ENCODE results near the gene GCNT1.
"Not testable (repeated sequence)": the region's sequence is repeated elsewhere in the genome, so short reads cannot be mapped to it uniquely, and the experiment has no call there.

GCNT1 gene
- 4.9 to 49.6 (median 19.9) reads per million in 18 experiments for total RNA-seq

GRCh38 chr9:76458903-76459693, at the start of gene GCNT1:
TSS of gene GCNT1 (plus strand) at chr9:76459182. CDS start at chr9:76502382, 43,200 bp downstream.
- DNase-seq: peak; percentile 87 to 93

DNA sequence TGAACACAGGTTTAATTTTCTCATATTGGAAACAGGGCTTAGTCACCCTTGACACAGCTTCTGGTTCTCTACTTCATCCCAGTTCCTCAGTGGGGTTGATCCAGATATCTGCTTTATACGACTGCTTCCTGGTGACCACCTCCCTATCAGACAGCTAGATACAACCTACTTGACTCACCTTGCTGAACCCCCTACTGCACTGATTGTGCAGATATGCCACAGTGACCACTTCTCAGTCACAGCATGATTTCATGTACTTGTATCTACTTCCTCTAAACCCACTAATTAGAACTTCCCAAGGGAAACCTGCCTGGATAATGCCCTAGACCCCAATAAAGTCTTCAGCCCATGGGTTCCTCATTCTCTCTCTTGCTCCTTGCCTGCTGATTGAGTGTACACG, 46.3 kb upstream of the GCNT1 start:
- DNase-seq: peak; percentile 9 to 12

DNA sequence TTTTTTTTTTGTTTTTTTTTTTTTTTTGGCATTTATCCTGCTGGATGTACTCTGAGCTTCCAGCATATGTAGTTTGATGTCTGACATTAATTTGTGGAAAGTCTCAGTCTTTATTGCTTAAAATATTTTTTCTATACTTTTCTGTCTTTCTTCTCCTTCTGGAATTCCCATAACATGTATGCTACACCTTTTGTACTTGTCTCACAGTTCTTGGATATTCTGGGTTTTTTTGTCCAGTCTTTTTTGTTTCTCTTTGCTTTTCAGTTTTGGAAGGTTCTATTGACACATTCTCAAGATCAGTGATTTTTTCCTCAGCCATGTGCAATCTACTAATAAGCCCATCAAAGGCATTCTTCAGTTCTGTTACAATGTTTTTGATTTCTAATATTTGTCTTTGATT, 45.3 kb upstream of the GCNT1 start:
- DNase-seq: no peak

DNA sequence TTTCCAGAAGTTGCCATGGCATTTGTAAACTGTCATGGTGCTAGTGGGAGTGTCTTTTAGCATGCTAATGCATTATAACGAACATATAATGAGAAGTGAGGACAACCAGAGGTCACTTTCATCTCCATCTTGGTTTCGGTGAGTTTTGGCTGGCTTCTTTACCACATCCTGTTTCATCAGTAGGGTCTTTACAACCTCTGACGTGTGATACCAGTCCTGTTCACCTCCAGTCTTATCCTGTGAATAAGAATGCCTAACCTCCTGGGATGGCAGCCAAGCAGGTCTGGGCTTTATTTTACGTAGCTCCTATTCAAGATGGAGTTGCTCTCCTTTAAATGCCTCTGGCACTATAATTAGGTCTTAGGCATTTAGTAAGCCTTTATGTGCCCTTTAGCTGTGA, 44.3 kb upstream of the GCNT1 start:
- DNase-seq: no peak

- no peak for DNase-seq
These were observed 43.8 kb upstream of the GCNT1 start for GRCh38 chr9:76415154-76415553.

DNA sequence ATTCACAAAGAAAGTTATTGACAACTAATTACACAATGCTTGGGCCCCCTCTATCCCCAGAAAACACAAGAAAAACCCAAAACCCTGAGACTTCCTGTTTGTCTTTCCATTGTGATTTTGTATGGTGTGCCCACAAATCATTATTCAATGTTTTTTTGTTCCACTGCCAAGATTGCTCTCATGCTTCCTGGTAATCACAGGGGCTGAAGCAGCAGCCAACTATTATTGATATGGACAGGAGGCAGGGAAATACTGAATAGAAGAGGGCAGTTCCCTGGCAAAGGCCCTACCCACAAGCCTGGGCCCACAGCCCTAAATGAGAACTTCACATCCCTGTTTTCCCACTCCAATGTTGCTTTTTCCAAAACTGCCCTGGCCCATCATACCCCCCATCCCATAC, 43.3 kb upstream of the GCNT1 start:
- no peak for DNase-seq

- no peak for DNase-seq
These were observed 41.6 kb upstream of the GCNT1 start for GRCh38 chr9:76417394-76417793.

GRCh38 chr9:76419782-76420380, 39.1 kb upstream of the GCNT1 start:
- peak; percentile 30 to 47 for DNase-seq

GRCh38 chr9:76423216-76424177, 35.5 kb upstream of the GCNT1 start:
- DNase-seq: no peak

- DNase-seq: no peak
These were observed 34.5 kb upstream of the GCNT1 start for GRCh38 chr9:76424491-76424890.

DNA sequence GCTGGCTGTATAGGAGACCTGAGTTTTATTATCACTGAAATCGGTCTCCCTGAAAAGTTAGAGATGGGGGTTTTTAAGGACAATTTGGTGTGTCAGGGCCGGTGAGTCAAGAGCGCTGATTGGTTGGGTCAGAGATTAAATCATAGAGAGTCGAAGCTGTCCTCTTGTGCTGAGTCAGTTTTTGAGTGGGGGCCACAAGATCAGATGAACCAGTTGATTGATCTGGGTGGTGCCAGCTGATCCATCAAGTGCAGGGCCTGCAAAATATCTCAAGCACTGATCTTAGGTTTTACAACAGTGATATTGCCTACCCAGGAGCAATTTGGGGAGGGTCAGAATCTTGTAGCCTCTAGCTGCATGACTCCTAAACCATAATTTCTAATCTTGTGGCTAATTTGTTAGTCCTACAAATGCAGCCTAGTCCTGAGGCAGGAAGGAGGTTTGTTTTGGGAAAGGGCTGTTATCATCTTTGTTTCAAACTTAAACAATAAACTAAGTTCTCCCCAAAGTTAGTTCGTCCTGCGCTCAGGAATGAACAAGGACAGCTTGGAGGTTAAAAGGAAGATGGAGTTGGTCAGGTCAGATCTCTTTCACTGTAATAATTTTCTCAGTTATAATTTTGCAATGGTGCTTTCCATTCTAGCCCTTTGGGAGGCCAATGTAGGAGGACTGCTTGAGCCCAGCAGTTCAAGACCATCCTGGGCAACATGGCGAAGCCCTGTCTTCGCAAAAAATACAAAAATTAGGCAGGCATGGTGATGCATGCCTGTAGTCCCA, 33.1 kb upstream of the GCNT1 start:
- no peak for DNase-seq

GRCh38 chr9:76426807-76427419, 32.1 kb upstream of the GCNT1 start:
- no peak for DNase-seq

GRCh38 chr9:76431601-76432000, 27.4 kb upstream of the GCNT1 start:
- no peak for DNase-seq

DNA sequence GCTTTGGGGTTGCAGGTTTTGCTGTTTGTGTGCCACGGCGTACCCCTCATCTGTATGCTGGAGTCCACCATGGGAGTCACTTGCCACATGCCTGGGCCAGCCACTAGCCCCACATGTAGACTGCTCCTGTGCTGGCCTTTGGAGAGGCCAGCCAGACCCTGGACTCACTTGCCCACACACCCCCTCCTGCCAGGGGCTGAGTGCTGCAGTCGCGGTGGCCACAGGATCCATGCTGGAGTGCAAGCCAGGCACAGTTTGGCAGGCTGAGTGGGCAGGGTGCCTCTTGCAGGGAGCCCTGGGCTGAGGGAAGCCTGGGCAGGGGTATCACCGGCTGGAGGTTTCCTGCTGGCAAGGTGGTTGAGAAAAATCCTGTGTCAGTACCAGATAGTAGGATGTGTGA, 25.6 kb upstream of the GCNT1 start:
- DNase-seq: no peak

DNA sequence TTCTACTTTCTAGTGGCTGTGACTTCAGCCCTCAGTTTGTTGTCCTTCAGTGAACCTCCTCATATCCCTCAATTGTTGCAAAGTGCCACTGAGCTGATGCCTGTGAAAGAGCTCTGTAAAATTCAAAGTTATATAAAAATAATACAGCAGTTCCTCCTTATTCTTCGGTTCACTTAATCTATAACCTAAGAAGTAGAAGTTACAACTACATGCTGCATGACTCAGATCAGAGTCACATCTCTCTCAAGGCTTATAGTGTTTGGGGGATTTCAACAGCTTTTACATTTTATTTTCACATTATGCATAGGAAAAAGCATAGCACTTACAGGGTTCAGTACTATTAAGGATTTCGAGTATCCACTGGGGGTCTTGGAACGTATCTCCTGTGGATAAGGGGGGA, 25.1 kb upstream of the GCNT1 start:
- peak; percentile 27 to 54 for DNase-seq

DNA sequence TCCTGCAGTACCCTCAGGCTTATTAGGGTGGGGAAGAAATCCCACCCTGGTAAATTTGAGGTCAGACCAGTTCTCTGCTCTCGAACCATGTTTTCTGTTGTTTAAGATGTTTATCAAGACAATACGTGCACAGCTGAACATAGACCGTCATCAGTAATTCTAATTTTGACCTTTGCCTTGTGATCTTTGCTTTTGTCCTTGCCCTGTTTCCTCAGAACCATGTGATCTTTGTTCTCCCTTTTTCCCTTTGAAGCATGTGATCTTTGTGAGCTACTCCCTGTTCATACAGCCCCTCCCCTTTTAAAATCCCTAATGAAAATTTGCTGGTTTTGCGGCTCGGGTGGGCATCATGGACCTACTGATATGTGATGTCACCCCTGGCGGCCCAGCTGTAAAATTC, 24.1 kb upstream of the GCNT1 start:
- DNase-seq: not testable (repeated sequence)

DNA sequence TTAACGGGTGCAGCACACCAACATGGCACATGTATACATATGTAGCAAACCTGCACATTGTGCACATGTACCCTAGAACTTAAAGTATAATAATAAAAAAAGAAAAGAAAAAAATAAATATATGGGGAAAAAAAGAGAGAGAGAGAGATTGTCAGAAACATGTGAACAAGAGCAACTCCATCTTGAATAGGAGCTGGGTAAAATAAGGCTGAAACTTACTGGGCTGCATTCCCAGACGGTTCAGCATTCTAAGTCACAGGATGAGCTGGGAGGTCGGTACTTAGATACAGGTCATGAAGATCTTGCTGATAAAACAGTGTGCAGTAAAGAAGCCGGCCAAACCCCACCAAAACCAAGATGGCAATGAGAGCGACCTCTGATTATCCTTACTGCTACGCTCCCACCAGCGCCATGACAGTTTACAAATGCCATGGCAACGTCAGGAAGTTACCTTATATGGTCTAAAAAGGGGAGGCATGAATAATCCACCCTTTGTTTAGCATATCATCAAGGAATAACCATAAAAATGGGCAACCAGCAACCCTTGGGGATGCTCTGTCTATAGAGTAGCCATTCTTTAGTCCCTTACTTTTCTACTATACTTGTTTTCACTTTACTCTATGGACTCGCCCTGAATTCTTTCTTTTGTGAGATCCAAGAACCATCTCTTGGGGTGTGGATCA, 21.8 kb upstream of the GCNT1 start:
- DNase-seq: not testable (repeated sequence)

GRCh38 chr9:76438841-76439588, 20.0 kb upstream of the GCNT1 start:
- no peak for DNase-seq

DNA sequence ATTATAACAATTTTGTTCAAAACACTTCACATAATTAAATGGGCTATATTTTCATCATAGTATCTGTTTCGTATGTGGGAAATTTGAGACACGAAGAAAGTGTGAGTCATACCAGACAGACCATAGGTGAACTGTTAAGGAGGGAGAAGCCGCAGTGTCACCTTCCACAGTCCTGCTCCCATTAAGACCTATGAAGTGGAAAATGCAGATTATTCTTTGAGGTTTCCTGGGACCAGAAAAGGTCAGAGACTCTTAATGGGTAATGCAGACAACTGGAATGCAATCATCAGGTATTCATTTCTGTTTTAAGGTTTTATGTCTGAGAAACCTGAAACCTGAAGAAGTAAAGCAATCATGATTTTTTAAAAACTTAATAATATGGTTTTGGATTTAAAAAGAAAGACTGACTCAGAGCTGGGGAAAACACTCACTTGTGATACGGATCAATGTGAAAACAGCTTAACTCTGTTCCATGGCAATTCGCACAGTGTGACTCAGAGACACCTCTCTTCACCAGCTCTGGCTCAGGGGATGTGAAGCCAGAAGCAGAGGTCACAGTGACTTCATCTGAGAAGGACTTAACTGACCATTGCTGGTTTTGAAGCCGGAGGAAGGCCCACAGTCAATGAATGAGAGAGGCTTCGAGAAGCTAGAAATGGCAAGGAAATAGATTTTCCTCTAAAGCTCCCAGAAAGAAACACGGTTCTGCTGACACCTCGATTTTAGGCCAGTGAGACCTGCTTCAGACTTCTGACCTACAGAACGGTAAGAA, 17.2 kb upstream of the GCNT1 start:
- no peak for DNase-seq

- no peak for DNase-seq
These were observed 15.1 kb upstream of the GCNT1 start for GRCh38 chr9:76443887-76444286.

All from inflammatory macrophage (primary cell).